GM23338 (cell line): Measurements from ENCODE around the gene TMEM140. TPM values are rescaled to one million over a fixed set of nuclear protein-coding genes. Genes with fewer than 3 reads are reported as not detected.

ENCODE experiments used
- ATAC-seq: fragments of 200-7000 bp; cut with Tn5 transposase; 3 replicates; pipeline ENCODE4 v1.9.1; 2020
- DNase-seq: peaks from one replicate; pipeline ENCODE4 v3.0.0-alpha.2; 2015; ENCODE audit warnings: low spot score
- H2AFZ ChIP-seq: fragments of 200-600 bp; sonication (generic); 2 replicates; pipeline ENCODE4 v1.8.0; 2016; ENCODE audit warnings: antibody characterized with exemption, mild to moderate bottlenecking, moderate library complexity
- H3F3A ChIP-seq: fragments of 200-600 bp; sonication (generic); replicated peaks from 2 replicates; pipeline ENCODE4 v1.8.0; 2017; ENCODE audit warnings: antibody characterized with exemption, mixed run types, low read depth
- H3K27ac ChIP-seq: fragments of 200-600 bp; sonication (generic); 2 replicates; pipeline ENCODE4 v1.6.1; 2016; ENCODE audit warnings: low read depth
- H3K27me3 ChIP-seq: fragments of 200-600 bp; sonication (generic); 2 replicates; pipeline ENCODE4 v1.8.0; 2016; ENCODE audit warnings: mild to moderate bottlenecking, mixed run types, moderate library complexity; ENCODE audit not compliant: insufficient read depth
- H3K36me3 ChIP-seq: fragments of 200-600 bp; sonication (generic); 2 replicates; pipeline ENCODE4 v1.8.0; 2016; ENCODE audit warnings: mild to moderate bottlenecking; ENCODE audit not compliant: insufficient read depth
- H3K4me1 ChIP-seq: fragments of 200-600 bp; sonication (generic); 2 replicates; pipeline ENCODE4 v1.8.0; 2016; ENCODE audit warnings: mild to moderate bottlenecking, moderate library complexity; ENCODE audit not compliant: insufficient read depth
- H3K4me2 ChIP-seq: fragments of 200-600 bp; sonication (generic); 2 replicates; pipeline ENCODE4 v1.7.1; 2017; ENCODE audit warnings: mixed run types
- H3K4me3 ChIP-seq: fragments of 200-600 bp; sonication (generic); 2 replicates; pipeline ENCODE4 v1.6.1; 2016; ENCODE audit warnings: mixed run types
- H3K79me2 ChIP-seq: fragments of 200-600 bp; sonication (generic); replicated peaks from 2 replicates; pipeline ENCODE4 v1.8.0; 2017; ENCODE audit warnings: mild to moderate bottlenecking; ENCODE audit not compliant: insufficient read depth
- H3K9me2 ChIP-seq: fragments of 200-600 bp; sonication (generic); 2 replicates; pipeline ENCODE4 v1.8.0; 2017; ENCODE audit not compliant: insufficient read depth
- H4K20me1 ChIP-seq: fragments of 200-600 bp; sonication (generic); replicated peaks from 2 replicates; pipeline ENCODE4 v1.8.0; 2017; ENCODE audit warnings: mild to moderate bottlenecking; ENCODE audit not compliant: insufficient read depth
- H3K27ac Mint-ChIP-seq: 2 replicates; pipeline ENCODE4 v1.8.0; 2020; ENCODE audit warnings: inconsistent platforms, mild to moderate bottlenecking, moderate library complexity, mixed read lengths
- H3K27me3 Mint-ChIP-seq: 3 replicates; pipeline ENCODE4 v1.8.0; 2022; ENCODE audit warnings: low read depth, mild to moderate bottlenecking, moderate library complexity, mixed read lengths, inconsistent platforms; ENCODE audit not compliant: insufficient read depth, poor library complexity
- H3K36me3 Mint-ChIP-seq: 3 replicates; pipeline ENCODE4 v1.8.0; 2021; ENCODE audit warnings: low read depth, mild to moderate bottlenecking, inconsistent platforms, moderate library complexity, mixed read lengths
- H3K4me1 Mint-ChIP-seq: 3 replicates; pipeline ENCODE4 v1.8.0; 2020; ENCODE audit warnings: mild to moderate bottlenecking, inconsistent platforms, mixed read lengths
- H3K4me3 Mint-ChIP-seq: 3 replicates; pipeline ENCODE4 v1.8.0; 2021; ENCODE audit warnings: moderate library complexity, mild to moderate bottlenecking, inconsistent platforms, mixed read lengths
- H3K9me3 Mint-ChIP-seq: 3 replicates; pipeline ENCODE4 v1.8.0; 2020; ENCODE audit warnings: moderate library complexity, mild to moderate bottlenecking, inconsistent platforms, mixed read lengths
- CREB1 ChIP-seq: fragments of 250-450 bp; sonication (Bioruptor Pico); IDR thresholded peaks from 2 replicates; pipeline ENCODE4 v1.5.0; 2020; ENCODE audit warnings: low read depth, mild to moderate bottlenecking, moderate library complexity
- EZH2 ChIP-seq: fragments of 200-600 bp; sonication (generic); IDR thresholded peaks from one replicate; pipeline ENCODE4 v1.8.0; 2017; ENCODE audit warnings: antibody characterized with exemption, mild to moderate bottlenecking, low read depth; ENCODE audit not compliant: unreplicated experiment
- EZH2phosphoT487 ChIP-seq: fragments of 200-600 bp; sonication (generic); IDR thresholded peaks from one replicate; pipeline ENCODE4 v1.8.1; 2018; ENCODE audit warnings: antibody characterized with exemption; ENCODE audit not compliant: unreplicated experiment
- JUNB ChIP-seq: IDR thresholded peaks from one replicate; pipeline ENCODE4 v1.6.1; 2016; ENCODE audit warnings: antibody characterized with exemption; ENCODE audit not compliant: unreplicated experiment
- NANOG ChIP-seq: IDR thresholded peaks from 2 replicates; pipeline ENCODE4 v1.6.1; 2016; ENCODE audit warnings: antibody characterized with exemption, borderline replicate concordance
- POLR2AphosphoS5 ChIP-seq: IDR thresholded peaks from 2 replicates; pipeline ENCODE4 v1.6.1; 2016; ENCODE audit warnings: antibody characterized with exemption, low read depth
- STAT1 ChIP-seq: IDR thresholded peaks from one replicate; pipeline ENCODE4 v1.6.1; 2016; ENCODE audit warnings: antibody characterized with exemption; ENCODE audit not compliant: unreplicated experiment
- ZNF114 ChIP-seq: fragments of 250-450 bp; sonication (Bioruptor Pico); IDR thresholded peaks from 2 replicates; pipeline ENCODE4 v1.5.0; 2020; ENCODE audit warnings: mild to moderate bottlenecking, moderate library complexity
- ZNF331 ChIP-seq: fragments of 250-450 bp; sonication (Bioruptor Pico); IDR thresholded peaks from 2 replicates; pipeline ENCODE4 v1.5.0; 2020; ENCODE audit warnings: low read depth, mild to moderate bottlenecking, moderate library complexity
- ZNF462 ChIP-seq: fragments of 250-450 bp; sonication (Bioruptor Pico); IDR thresholded peaks from 2 replicates; pipeline ENCODE4 v1.5.0; 2020; ENCODE audit warnings: mild to moderate bottlenecking, moderate library complexity
- polyA plus RNA-seq: library from polyadenylated mRNA; unstranded; fragments of >200 nt; fragmentation: Nextera tagmentation; extraction: Ambion mirVana; gene quantifications from 2 replicates; pipeline ENCODE4 v1.2.1, GENCODE V29; 2016
- total RNA-seq: library from RNA; depleted of rRNA; stranded (reverse); fragments of >200 nt; shearing (Covaris generic); gene quantifications from 2 replicates; pipeline ENCODE4 v1.2.3, GENCODE V29; 2014
- TF ChIP-seq, protein P1 (sequence below), 2 experiments: fragments of 200-600 bp in 1 of 2; sonication (generic) in 1 of 2; conservative IDR thresholded peaks; 2 replicates each; pipeline versions ENCODE4 v1.5.1 to v1.6.1; 2016 to 2017; ENCODE audit warnings: antibody characterized with exemption in 2 of 2, low read depth in 2 of 2, mild to moderate bottlenecking in 2 of 2, moderate library complexity in 1 of 2
- TF ChIP-seq, protein P2 (sequence below): IDR thresholded peaks from one replicate; pipeline ENCODE4 v1.6.1; 2018; ENCODE audit warnings: antibody characterized with exemption; ENCODE audit not compliant: unreplicated experiment
- TF ChIP-seq, protein P3 (sequence below): IDR thresholded peaks from 2 replicates; pipeline ENCODE4 v1.6.1; 2016; ENCODE audit warnings: antibody characterized with exemption

Gene TMEM140
- total and polyA plus RNA-seq, 2 experiments from 2014 or later, result 2.7 TPM; not detected in 1

GRCh38 chr7:135181929-135182678, 34.2 kb downstream of the TMEM140 start:
- Histone ChIP-seq H3K27me3 (no peaks in the 10 kb centered on the region), H3F3A (no peaks in the 10 kb centered on the region), H3K27ac (no peak overlapping the region), H3K4me2 (no peak overlapping the region), H3K4me1 (peaks cover 11% of the 10 kb centered on the region; the same call in 1 of the 2 replicates), H3K9me2 (no peaks in the 10 kb centered on the region), H2AFZ (no peak overlapping the region), H4K20me1 (no peaks in the 10 kb centered on the region), H3K79me2 (no peaks in the 10 kb centered on the region), H3K36me3 (peaks cover 19% of the 10 kb centered on the region), H3K4me3 (no peak overlapping the region)
- Mint-ChIP-seq H3K27me3 (peaks cover 6% of the 10 kb centered on the region), H3K9me3 (peaks cover 33% of the 10 kb centered on the region), H3K36me3 (peaks cover 65% of the 10 kb centered on the region), H3K27ac (no peak overlapping the region), H3K4me1 (peaks cover 12% of the 10 kb centered on the region), H3K4me3 (no peak overlapping the region)
- TF ChIP-seq ZNF462, result no peak
- no peak for TF ChIP-seq ZNF114 (CRISPR knock-in tag)
- no peak for TF ChIP-seq CREB1 (CRISPR knock-in tag)
- TF ChIP-seq, protein P1, sequence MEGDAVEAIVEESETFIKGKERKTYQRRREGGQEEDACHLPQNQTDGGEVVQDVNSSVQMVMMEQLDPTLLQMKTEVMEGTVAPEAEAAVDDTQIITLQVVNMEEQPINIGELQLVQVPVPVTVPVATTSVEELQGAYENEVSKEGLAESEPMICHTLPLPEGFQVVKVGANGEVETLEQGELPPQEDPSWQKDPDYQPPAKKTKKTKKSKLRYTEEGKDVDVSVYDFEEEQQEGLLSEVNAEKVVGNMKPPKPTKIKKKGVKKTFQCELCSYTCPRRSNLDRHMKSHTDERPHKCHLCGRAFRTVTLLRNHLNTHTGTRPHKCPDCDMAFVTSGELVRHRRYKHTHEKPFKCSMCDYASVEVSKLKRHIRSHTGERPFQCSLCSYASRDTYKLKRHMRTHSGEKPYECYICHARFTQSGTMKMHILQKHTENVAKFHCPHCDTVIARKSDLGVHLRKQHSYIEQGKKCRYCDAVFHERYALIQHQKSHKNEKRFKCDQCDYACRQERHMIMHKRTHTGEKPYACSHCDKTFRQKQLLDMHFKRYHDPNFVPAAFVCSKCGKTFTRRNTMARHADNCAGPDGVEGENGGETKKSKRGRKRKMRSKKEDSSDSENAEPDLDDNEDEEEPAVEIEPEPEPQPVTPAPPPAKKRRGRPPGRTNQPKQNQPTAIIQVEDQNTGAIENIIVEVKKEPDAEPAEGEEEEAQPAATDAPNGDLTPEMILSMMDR (conservative IDR thresholded peaks at IDR 0.05; ENCODE audit: low read depth in 2 of 2), result no peak
- TF ChIP-seq ZNF331 (CRISPR knock-in tag), result no peak
- TF ChIP-seq, protein P2, sequence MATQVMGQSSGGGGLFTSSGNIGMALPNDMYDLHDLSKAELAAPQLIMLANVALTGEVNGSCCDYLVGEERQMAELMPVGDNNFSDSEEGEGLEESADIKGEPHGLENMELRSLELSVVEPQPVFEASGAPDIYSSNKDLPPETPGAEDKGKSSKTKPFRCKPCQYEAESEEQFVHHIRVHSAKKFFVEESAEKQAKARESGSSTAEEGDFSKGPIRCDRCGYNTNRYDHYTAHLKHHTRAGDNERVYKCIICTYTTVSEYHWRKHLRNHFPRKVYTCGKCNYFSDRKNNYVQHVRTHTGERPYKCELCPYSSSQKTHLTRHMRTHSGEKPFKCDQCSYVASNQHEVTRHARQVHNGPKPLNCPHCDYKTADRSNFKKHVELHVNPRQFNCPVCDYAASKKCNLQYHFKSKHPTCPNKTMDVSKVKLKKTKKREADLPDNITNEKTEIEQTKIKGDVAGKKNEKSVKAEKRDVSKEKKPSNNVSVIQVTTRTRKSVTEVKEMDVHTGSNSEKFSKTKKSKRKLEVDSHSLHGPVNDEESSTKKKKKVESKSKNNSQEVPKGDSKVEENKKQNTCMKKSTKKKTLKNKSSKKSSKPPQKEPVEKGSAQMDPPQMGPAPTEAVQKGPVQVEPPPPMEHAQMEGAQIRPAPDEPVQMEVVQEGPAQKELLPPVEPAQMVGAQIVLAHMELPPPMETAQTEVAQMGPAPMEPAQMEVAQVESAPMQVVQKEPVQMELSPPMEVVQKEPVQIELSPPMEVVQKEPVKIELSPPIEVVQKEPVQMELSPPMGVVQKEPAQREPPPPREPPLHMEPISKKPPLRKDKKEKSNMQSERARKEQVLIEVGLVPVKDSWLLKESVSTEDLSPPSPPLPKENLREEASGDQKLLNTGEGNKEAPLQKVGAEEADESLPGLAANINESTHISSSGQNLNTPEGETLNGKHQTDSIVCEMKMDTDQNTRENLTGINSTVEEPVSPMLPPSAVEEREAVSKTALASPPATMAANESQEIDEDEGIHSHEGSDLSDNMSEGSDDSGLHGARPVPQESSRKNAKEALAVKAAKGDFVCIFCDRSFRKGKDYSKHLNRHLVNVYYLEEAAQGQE, result no peak
- TF ChIP-seq STAT1, result no peak
- no peak for TF ChIP-seq POLR2AphosphoS5
- TF ChIP-seq JUNB, result no peak
- no peak for TF ChIP-seq NANOG
- TF ChIP-seq, protein P3, sequence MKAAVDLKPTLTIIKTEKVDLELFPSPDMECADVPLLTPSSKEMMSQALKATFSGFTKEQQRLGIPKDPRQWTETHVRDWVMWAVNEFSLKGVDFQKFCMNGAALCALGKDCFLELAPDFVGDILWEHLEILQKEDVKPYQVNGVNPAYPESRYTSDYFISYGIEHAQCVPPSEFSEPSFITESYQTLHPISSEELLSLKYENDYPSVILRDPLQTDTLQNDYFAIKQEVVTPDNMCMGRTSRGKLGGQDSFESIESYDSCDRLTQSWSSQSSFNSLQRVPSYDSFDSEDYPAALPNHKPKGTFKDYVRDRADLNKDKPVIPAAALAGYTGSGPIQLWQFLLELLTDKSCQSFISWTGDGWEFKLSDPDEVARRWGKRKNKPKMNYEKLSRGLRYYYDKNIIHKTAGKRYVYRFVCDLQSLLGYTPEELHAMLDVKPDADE, result no peak
- no peak for TF ChIP-seq EZH2phosphoT487
- no peak for TF ChIP-seq EZH2
- ATAC-seq (no peak), DNase-seq (no peak)
